Stimulated activated naive CD8-positive, alpha-beta T cell treated with anti-CD3 and anti-CD28 coated beads, Interleukin-15, Interleukin-2, amounts not matched to agents 100 ng/mL and 50 ng/mL, for 24 hours (primary cell): ENCODE results near the gene C1QTNF12.
"Not testable (repeated sequence)": the region's sequence is repeated elsewhere in the genome, so short reads cannot be mapped to it uniquely, and the experiment has no call there.

ENCODE experiments used
- H3K27ac Mint-ChIP-seq: one replicate; pipeline ENCODE4 v1.8.0; 2021; ENCODE audit warnings: mild to moderate bottlenecking, mixed read lengths
- H3K27me3 Mint-ChIP-seq: one replicate; pipeline ENCODE4 v1.8.0; 2021; ENCODE audit warnings: mixed read lengths
- H3K36me3 Mint-ChIP-seq: one replicate; pipeline ENCODE4 v1.8.0; 2021; ENCODE audit warnings: low read depth, mixed read lengths
- H3K4me1 Mint-ChIP-seq: one replicate; pipeline ENCODE4 v1.8.0; 2021; ENCODE audit warnings: low read depth, mixed read lengths
- H3K4me3 Mint-ChIP-seq: one replicate; pipeline ENCODE4 v1.8.0; 2021; ENCODE audit warnings: mild to moderate bottlenecking, mixed read lengths
- H3K9me3 Mint-ChIP-seq: one replicate; pipeline ENCODE4 v1.8.0; 2021; ENCODE audit warnings: mixed read lengths

C1QTNF12 gene

GRCh38 chr1:1200876-1201810 is 45.4 kb downstream of the C1QTNF12 start:
- Mint-ChIP-seq H3K4me1 (peaks cover 13% of the 10 kb centered on the region), H3K4me3 (peak overlapping the region; percentile 39), H3K27ac (no peak overlapping the region), H3K27me3 (no peaks in the 10 kb centered on the region), H3K36me3 (no peaks in the 10 kb centered on the region), H3K9me3 (no peaks in the 10 kb centered on the region)

GRCh38 chr1:1199961-1200875 is 46.3 kb downstream of the C1QTNF12 start:
- no peaks in the 10 kb centered on the region for H3K36me3 Mint-ChIP-seq
- peak overlapping the region; percentile 39 for H3K4me3 Mint-ChIP-seq
- H3K27me3 Mint-ChIP-seq = no peaks in the 10 kb centered on the region

GRCh38 chr1:1199141-1199960 is 47.2 kb downstream of the C1QTNF12 start:
- H3K27ac Mint-ChIP-seq = peak overlapping the region; percentile 67

More at GRCh38 chr1:1199961-1200875, 46.3 kb downstream of the C1QTNF12 start:
- Mint-ChIP-seq H3K9me3 (no peaks in the 10 kb centered on the region), H3K4me1 (peaks cover 13% of the 10 kb centered on the region), H3K27ac (peak overlapping the region; percentile 67)

GRCh38 chr1:1198423-1199140 is 47.9 kb downstream of the C1QTNF12 start:
- no peaks in the 10 kb centered on the region for H3K27me3 Mint-ChIP-seq
- H3K9me3 Mint-ChIP-seq = no peaks in the 10 kb centered on the region
- H3K4me1 Mint-ChIP-seq = peaks cover 13% of the 10 kb centered on the region
- H3K4me3 Mint-ChIP-seq = no peak overlapping the region
- no peak overlapping the region for H3K27ac Mint-ChIP-seq
- H3K36me3 Mint-ChIP-seq = peaks cover 5% of the 10 kb centered on the region

More at GRCh38 chr1:1199141-1199960, 47.2 kb downstream of the C1QTNF12 start:
- Mint-ChIP-seq H3K27me3 (no peaks in the 10 kb centered on the region), H3K4me1 (peaks cover 13% of the 10 kb centered on the region), H3K9me3 (no peaks in the 10 kb centered on the region), H3K36me3 (peaks cover 5% of the 10 kb centered on the region), H3K4me3 (no peak overlapping the region)

- Mint-ChIP-seq H3K4me3 (no peak overlapping the region), H3K27ac (no peak overlapping the region), H3K4me1 (peaks cover 13% of the 10 kb centered on the region)
Observed at GRCh38 chr1:1197551-1198422, 48.7 kb downstream of the C1QTNF12 start.

GRCh38 chr1:1197188-1197500 is 49.4 kb downstream of the C1QTNF12 start:
- H3K36me3 Mint-ChIP-seq = peaks cover 7% of the 10 kb centered on the region
- no peak overlapping the region for H3K27ac Mint-ChIP-seq
- peaks cover 1% of the 10 kb centered on the region for H3K9me3 Mint-ChIP-seq
- no peaks in the 10 kb centered on the region for H3K27me3 Mint-ChIP-seq
- H3K4me1 Mint-ChIP-seq = peaks cover 13% of the 10 kb centered on the region
- H3K4me3 Mint-ChIP-seq = no peak overlapping the region

More at GRCh38 chr1:1197551-1198422, 48.7 kb downstream of the C1QTNF12 start:
- Mint-ChIP-seq H3K27me3 (no peaks in the 10 kb centered on the region), H3K9me3 (no peaks in the 10 kb centered on the region), H3K36me3 (peaks cover 5% of the 10 kb centered on the region)

GRCh38 chr1:1196431-1197187 is 49.9 kb downstream of the C1QTNF12 start:
- H3K4me3 Mint-ChIP-seq = no peak overlapping the region
- peaks cover 10% of the 10 kb centered on the region for H3K36me3 Mint-ChIP-seq
- peaks cover 5% of the 10 kb centered on the region for H3K9me3 Mint-ChIP-seq
- H3K4me1 Mint-ChIP-seq = peaks cover 13% of the 10 kb centered on the region
- H3K27me3 Mint-ChIP-seq = no peaks in the 10 kb centered on the region
- no peak overlapping the region for H3K27ac Mint-ChIP-seq

- H3K27me3 Mint-ChIP-seq, H3K27ac Mint-ChIP-seq, H3K4me3 Mint-ChIP-seq, H3K9me3 Mint-ChIP-seq: not testable (repeated sequence)
- Mint-ChIP-seq H3K4me1 (peaks cover 13% of the 10 kb centered on the region), H3K36me3 (peaks cover 10% of the 10 kb centered on the region)
Observed at GRCh38 chr1:1195726-1196125, 50.8 kb downstream of the C1QTNF12 start.

- Mint-ChIP-seq H3K27me3 (no peaks in the 10 kb centered on the region), H3K9me3 (peaks cover 5% of the 10 kb centered on the region), H3K4me1 (peaks cover 3% of the 10 kb centered on the region), H3K36me3 (peaks cover 10% of the 10 kb centered on the region), H3K27ac (peak overlapping the region; percentile 22), H3K4me3 (no peak overlapping the region)
Observed at GRCh38 chr1:1194723-1195122, 51.8 kb downstream of the C1QTNF12 start.
